HepG2 (cell line): ENCODE data around the gene CELF4.

Experiments used
- CC2D1A ChIP-seq: sonication (generic); formaldehyde crosslinking; IDR thresholded peaks from 2 replicates; pipeline ENCODE4 v1.8.1; 2023; ENCODE audit warnings: mild to moderate bottlenecking, missing genetic modification reagents
- POLR2A ChIP-seq, 2 experiments: IDR thresholded peaks; 2 replicates each; pipeline ENCODE4 v1.6.1; 2011; ENCODE audit warnings: low read depth in 2 of 2, low read length in 2 of 2, mild to moderate bottlenecking in 1 of 2, moderate library complexity in 1 of 2; ENCODE audit not compliant: insufficient read depth in 1 of 2
- REXO4 ChIP-seq: sonication (generic); formaldehyde crosslinking; IDR thresholded peaks from 2 replicates; pipeline ENCODE4 v1.8.0; 2022; ENCODE audit warnings: missing genetic modification reagents, mild to moderate bottlenecking, borderline replicate concordance
- TAF1 ChIP-seq: sonication (generic); formaldehyde crosslinking; IDR thresholded peaks from 2 replicates; pipeline ENCODE4 v1.4.0; 2020; ENCODE audit warnings: missing genetic modification reagents
- ZBTB1 ChIP-seq: sonication (generic); formaldehyde crosslinking; IDR thresholded peaks from 2 replicates; pipeline ENCODE4 v1.4.0; 2020; ENCODE audit warnings: missing genetic modification reagents, borderline replicate concordance
- ZKSCAN8 ChIP-seq: IDR thresholded peaks from 2 replicates; pipeline ENCODE4 v1.6.1; 2016; ENCODE audit warnings: borderline replicate concordance, missing genetic modification reagents, missing compliant biosample characterization
- TF ChIP-seq, protein P1 (sequence below): sonication (generic); formaldehyde crosslinking; IDR thresholded peaks from 2 replicates; pipeline ENCODE4 v1.5.0; 2020; ENCODE audit warnings: mild to moderate bottlenecking, missing genetic modification reagents, moderate library complexity
- TF ChIP-seq, protein P2 (sequence below): IDR thresholded peaks from 2 replicates; pipeline ENCODE4 v1.6.1; 2012; ENCODE audit warnings: low read length, improper control_type of control experiment
- TF ChIP-seq, protein P3 (sequence below): sonication (generic); formaldehyde crosslinking; IDR thresholded peaks from 2 replicates; pipeline ENCODE4 v1.4.0; 2020; ENCODE audit warnings: low read depth, missing genetic modification reagents
- TF ChIP-seq, protein P4 (sequence below): sonication (generic); formaldehyde crosslinking; IDR thresholded peaks from 2 replicates; pipeline ENCODE4 v1.4.0; 2020; ENCODE audit warnings: missing genetic modification reagents

DNA sequence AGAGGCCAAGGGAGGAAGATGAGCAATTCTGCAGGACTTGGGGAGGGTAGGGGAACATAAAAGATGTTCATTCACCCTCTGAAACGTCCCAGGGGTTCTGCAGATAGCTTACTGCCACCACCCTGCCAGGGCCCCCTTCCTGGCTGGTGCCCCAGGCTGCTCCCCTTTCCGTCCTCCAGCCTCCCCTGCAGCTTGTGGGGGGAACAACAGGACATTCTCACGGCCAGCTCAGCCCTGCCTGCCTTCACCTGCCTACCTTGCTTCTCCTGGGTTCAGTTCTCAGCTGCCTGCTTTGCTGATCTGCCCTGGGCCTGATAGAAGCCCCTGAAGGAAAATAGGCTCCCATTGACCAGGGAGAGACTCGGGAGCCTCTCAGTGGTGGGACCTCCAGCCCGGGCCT lies 251.1 kb downstream of the CELF4 start:
- TF ChIP-seq, protein P1, sequence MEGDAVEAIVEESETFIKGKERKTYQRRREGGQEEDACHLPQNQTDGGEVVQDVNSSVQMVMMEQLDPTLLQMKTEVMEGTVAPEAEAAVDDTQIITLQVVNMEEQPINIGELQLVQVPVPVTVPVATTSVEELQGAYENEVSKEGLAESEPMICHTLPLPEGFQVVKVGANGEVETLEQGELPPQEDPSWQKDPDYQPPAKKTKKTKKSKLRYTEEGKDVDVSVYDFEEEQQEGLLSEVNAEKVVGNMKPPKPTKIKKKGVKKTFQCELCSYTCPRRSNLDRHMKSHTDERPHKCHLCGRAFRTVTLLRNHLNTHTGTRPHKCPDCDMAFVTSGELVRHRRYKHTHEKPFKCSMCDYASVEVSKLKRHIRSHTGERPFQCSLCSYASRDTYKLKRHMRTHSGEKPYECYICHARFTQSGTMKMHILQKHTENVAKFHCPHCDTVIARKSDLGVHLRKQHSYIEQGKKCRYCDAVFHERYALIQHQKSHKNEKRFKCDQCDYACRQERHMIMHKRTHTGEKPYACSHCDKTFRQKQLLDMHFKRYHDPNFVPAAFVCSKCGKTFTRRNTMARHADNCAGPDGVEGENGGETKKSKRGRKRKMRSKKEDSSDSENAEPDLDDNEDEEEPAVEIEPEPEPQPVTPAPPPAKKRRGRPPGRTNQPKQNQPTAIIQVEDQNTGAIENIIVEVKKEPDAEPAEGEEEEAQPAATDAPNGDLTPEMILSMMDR (CRISPR knock-in tag), result 0 out of 2 replicates have a peak, but pooled peaks have one; percentile 11
- no peak for TF ChIP-seq TAF1
- no peak for TF ChIP-seq ZBTB1 (CRISPR knock-in tag)
- TF ChIP-seq, protein P2, sequence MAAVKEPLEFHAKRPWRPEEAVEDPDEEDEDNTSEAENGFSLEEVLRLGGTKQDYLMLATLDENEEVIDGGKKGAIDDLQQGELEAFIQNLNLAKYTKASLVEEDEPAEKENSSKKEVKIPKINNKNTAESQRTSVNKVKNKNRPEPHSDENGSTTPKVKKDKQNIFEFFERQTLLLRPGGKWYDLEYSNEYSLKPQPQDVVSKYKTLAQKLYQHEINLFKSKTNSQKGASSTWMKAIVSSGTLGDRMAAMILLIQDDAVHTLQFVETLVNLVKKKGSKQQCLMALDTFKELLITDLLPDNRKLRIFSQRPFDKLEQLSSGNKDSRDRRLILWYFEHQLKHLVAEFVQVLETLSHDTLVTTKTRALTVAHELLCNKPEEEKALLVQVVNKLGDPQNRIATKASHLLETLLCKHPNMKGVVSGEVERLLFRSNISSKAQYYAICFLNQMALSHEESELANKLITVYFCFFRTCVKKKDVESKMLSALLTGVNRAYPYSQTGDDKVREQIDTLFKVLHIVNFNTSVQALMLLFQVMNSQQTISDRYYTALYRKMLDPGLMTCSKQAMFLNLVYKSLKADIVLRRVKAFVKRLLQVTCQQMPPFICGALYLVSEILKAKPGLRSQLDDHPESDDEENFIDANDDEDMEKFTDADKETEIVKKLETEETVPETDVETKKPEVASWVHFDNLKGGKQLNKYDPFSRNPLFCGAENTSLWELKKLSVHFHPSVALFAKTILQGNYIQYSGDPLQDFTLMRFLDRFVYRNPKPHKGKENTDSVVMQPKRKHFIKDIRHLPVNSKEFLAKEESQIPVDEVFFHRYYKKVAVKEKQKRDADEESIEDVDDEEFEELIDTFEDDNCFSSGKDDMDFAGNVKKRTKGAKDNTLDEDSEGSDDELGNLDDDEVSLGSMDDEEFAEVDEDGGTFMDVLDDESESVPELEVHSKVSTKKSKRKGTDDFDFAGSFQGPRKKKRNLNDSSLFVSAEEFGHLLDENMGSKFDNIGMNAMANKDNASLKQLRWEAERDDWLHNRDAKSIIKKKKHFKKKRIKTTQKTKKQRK, result no peak
- TF ChIP-seq, protein P3, sequence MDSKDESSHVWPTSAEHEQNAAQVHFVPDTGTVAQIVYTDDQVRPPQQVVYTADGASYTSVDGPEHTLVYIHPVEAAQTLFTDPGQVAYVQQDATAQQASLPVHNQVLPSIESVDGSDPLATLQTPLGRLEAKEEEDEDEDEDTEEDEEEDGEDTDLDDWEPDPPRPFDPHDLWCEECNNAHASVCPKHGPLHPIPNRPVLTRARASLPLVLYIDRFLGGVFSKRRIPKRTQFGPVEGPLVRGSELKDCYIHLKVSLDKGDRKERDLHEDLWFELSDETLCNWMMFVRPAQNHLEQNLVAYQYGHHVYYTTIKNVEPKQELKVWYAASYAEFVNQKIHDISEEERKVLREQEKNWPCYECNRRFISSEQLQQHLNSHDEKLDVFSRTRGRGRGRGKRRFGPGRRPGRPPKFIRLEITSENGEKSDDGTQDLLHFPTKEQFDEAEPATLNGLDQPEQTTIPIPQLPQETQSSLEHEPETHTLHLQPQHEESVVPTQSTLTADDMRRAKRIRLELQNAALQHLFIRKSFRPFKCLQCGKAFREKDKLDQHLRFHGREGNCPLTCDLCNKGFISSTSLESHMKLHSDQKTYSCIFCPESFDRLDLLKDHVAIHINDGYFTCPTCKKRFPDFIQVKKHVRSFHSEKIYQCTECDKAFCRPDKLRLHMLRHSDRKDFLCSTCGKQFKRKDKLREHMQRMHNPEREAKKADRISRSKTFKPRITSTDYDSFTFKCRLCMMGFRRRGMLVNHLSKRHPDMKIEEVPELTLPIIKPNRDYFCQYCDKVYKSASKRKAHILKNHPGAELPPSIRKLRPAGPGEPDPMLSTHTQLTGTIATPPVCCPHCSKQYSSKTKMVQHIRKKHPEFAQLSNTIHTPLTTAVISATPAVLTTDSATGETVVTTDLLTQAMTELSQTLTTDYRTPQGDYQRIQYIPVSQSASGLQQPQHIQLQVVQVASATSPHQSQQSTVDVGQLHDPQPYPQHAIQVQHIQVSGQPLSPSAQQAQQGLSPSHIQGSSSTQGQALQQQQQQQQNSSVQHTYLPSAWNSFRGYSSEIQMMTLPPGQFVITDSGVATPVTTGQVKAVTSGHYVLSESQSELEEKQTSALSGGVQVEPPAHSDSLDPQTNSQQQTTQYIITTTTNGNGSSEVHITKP (CRISPR knock-in tag), result no peak
- TF ChIP-seq, protein P4, sequence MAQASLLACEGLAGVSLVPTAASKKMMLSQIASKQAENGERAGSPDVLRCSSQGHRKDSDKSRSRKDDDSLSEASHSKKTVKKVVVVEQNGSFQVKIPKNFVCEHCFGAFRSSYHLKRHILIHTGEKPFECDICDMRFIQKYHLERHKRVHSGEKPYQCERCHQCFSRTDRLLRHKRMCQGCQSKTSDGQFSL, result no peak
- TF ChIP-seq POLR2A (IDR thresholded peaks at IDR 0.05; ENCODE audit: insufficient read depth in 1 of 2, low read depth in 2 of 2, low read length in 2 of 2), result no peak
- no peak for TF ChIP-seq ZKSCAN8 (CRISPR knock-in tag)
- no peak for TF ChIP-seq REXO4 (CRISPR knock-in tag)
- no peak for TF ChIP-seq CC2D1A (CRISPR knock-in tag)
